ENCODE results near the gene HDGF. TPM values are rescaled to one million over a fixed set of nuclear protein-coding genes. Genes with fewer than 3 reads are reported as not detected.

The HDGF gene
- total and polyA plus RNA-seq, 2 experiments from 2014 or later = 106 to 251 TPM

GRCh38 chr1:156692925-156693847 is 58.3 kb downstream of the HDGF start:
- Histone ChIP-seq H3K4me1 (ENCODE audit: insufficient read depth) (peaks cover 53% of the 10 kb centered on the region), H3K9me2 (ENCODE audit: insufficient read depth) (no peaks in the 10 kb centered on the region), H4K20me1 (replicated peaks; ENCODE audit: insufficient read depth) (no peaks in the 10 kb centered on the region), H3K27ac (ENCODE audit: low read depth) (peak overlapping the region; percentile 97), H3K4me2 (peak overlapping the region; percentile 89), H3K4me3 (peak overlapping the region; percentile 51), H3F3A (replicated peaks; ENCODE audit: low read depth) (peaks cover 36% of the 10 kb centered on the region), H3K79me2 (replicated peaks; ENCODE audit: insufficient read depth) (no peaks in the 10 kb centered on the region), H2AFZ (no peak overlapping the region), H3K36me3 (ENCODE audit: insufficient read depth) (no peaks in the 10 kb centered on the region), H3K27me3 (ENCODE audit: insufficient read depth) (peaks cover 22% of the 10 kb centered on the region)
- Mint-ChIP-seq H3K27ac (peak overlapping the region; percentile 88), H3K9me3 (no peaks in the 10 kb centered on the region; the same call in 2 of the 3 replicates), H3K4me3 (peak overlapping the region; percentile 55), H3K36me3 (ENCODE audit: low read depth) (peaks cover 7% of the 10 kb centered on the region), H3K27me3 (ENCODE audit: insufficient read depth, low read depth, poor library complexity) (peaks cover 22% of the 10 kb centered on the region), H3K4me1 (peaks cover 66% of the 10 kb centered on the region)
- peak; percentile 64 for ATAC-seq
- DNase-seq (ENCODE audit: low spot score) = peak; percentile 100
- TF ChIP-seq EZH2 (IDR thresholded peaks at IDR 0.05; ENCODE audit: low read depth, unreplicated experiment) = no peak
- peak; percentile 81 for TF ChIP-seq ZNF462 (CRISPR knock-in tag; IDR thresholded peaks at IDR 0.05)
- TF ChIP-seq EZH2phosphoT487 (IDR thresholded peaks at IDR 0.05; ENCODE audit: unreplicated experiment) = no peak
- no peak for TF ChIP-seq ZNF331 (CRISPR knock-in tag; IDR thresholded peaks at IDR 0.05; ENCODE audit: low read depth)
- TF ChIP-seq STAT1 (IDR thresholded peaks at IDR 0.05; ENCODE audit: unreplicated experiment) = no peak
- no peak for TF ChIP-seq ETS1 (IDR thresholded peaks at IDR 0.05)
- peak; percentile 51 for TF ChIP-seq CREB1 (CRISPR knock-in tag; IDR thresholded peaks at IDR 0.05; ENCODE audit: low read depth)
- TF ChIP-seq CTCF (conservative IDR thresholded peaks at IDR 0.05; ENCODE audit: low read depth in 2 of 2) = no peak
- TF ChIP-seq NANOG (IDR thresholded peaks at IDR 0.05; ENCODE audit: borderline replicate concordance) = no peak
- TF ChIP-seq JUNB (IDR thresholded peaks at IDR 0.05; ENCODE audit: unreplicated experiment) = no peak
- 0 out of 2 replicates have a peak, but pooled peaks have one; percentile 48 for TF ChIP-seq ZNF114 (CRISPR knock-in tag; IDR thresholded peaks at IDR 0.05)
- no peak for TF ChIP-seq REST (IDR thresholded peaks at IDR 0.05; ENCODE audit: unreplicated experiment)
- peak; percentile 44 for TF ChIP-seq POLR2AphosphoS5 (IDR thresholded peaks at IDR 0.05; ENCODE audit: low read depth)

Measured in GM23338 (cell line).